ENCODE measurements around the gene HRK.

DNA sequence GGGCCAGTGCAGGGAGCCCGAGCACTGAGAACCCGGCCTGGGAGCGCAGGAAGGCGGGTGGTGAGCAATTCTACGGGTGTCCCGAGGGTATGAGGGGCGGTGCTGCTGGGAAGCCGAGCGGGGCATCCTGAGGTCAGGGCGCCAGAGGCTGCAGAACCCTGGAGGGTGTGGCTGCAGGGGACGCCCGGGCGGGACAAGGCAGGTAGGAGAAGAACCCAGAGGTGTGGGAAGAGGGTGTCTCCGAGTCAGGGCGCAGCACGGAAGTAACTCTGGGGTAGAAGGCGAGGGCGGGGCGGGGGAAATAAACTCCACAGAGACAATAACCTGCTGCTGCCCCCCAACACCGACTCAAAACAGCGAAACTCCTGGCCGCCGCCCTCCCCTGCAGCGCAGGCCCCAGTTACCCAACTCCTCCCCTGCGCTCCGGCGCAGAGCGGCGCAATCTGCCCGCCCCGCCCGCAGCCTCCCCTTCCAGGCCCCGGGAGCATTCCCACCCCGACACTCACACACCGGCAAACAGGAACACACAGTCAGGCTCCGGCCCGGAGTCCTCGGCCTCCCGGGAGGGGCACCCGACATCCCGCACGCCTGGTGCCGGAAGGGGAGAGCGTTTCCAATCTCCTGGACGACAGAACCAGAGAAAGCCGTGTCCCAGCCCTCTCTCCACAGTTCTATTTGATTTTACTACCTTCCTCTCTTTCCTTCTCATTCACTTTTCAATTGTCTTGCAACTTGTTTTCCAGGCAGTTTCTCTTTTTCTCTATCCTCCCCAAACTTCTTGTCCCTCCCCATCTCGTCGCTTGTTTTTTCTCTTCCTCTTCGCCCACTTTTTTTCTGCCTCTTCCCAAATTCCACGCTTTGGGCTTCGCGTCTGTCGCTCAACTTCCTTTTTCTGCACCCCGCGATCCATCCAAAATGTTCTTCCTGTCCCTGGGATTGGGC is 2.4 kb downstream of the HRK start:
- no peak for TF ChIP-seq POLR2A (IDR thresholded peaks at IDR 0.05; ENCODE audit: low read depth, low read length)
- no peak for TF ChIP-seq TAF1 (IDR thresholded peaks at IDR 0.05; ENCODE audit: borderline replicate concordance, low read depth, low read length)
- no peak for TF ChIP-seq POLR2AphosphoS5 (IDR thresholded peaks at IDR 0.05; ENCODE audit: low read depth, low read length)
